Neural cell (in vitro differentiated cells): ENCODE measurements around the gene CAMK1. TPM values are rescaled to one million over a fixed set of nuclear protein-coding genes. Genes with fewer than 3 reads are reported as not detected.
A peak's percentile ranks its signal among the peaks of the same experiment; 100 is the strongest.

ENCODE experiments used
- H2AFZ ChIP-seq: fragments of 200-600, 300-800 bp; sonication (generic), shearing (Covaris generic); 2 replicates; pipeline ENCODE4 v1.6.0; 2014; ENCODE audit warnings: low read depth, mild to moderate bottlenecking, antibody characterized with exemption, low read length, moderate library complexity
- H3F3A ChIP-seq: fragments of 200-600 bp; shearing (Covaris generic); 2 replicates; pipeline ENCODE4 v1.6.1; 2016; ENCODE audit warnings: mild to moderate bottlenecking, moderate library complexity, mixed read lengths, antibody characterized with exemption, low read length; ENCODE audit not compliant: insufficient read depth, poor library complexity, severe bottlenecking
- H3K27ac ChIP-seq: fragments of 200-600, 300-800 bp; sonication (generic), shearing (Covaris generic); 2 replicates; pipeline ENCODE4 v1.5.1; 2014; ENCODE audit warnings: mild to moderate bottlenecking, low read length, moderate library complexity
- H3K27me3 ChIP-seq: fragments of 300-800, 200-600 bp; sonication (generic), shearing (Covaris generic); 2 replicates; pipeline ENCODE4 v1.6.0; 2014; ENCODE audit warnings: mild to moderate bottlenecking, low read depth, low read length, moderate library complexity; ENCODE audit not compliant: insufficient read depth
- H3K36me3 ChIP-seq: fragments of 300-800, 200-600 bp; sonication (generic), shearing (Covaris generic); 2 replicates; pipeline ENCODE4 v1.5.1; 2014; ENCODE audit warnings: mild to moderate bottlenecking, antibody characterized with exemption, low read length, moderate library complexity; ENCODE audit not compliant: insufficient read depth
- H3K4me2 ChIP-seq: fragments of 300-800, 200-600 bp; sonication (generic), shearing (Covaris generic); 2 replicates; pipeline ENCODE4 v1.6.0; 2014; ENCODE audit warnings: mild to moderate bottlenecking, low read length
- H3K4me3 ChIP-seq: fragments of 300-800, 200-600 bp; sonication (generic), shearing (Covaris generic); 2 replicates; pipeline ENCODE4 v1.5.1; 2014; ENCODE audit warnings: mild to moderate bottlenecking, low read length, moderate library complexity
- H3K79me2 ChIP-seq: fragments of 200-600 bp; shearing (Covaris generic); replicated peaks from 2 replicates; pipeline ENCODE4 v1.6.0; 2014; ENCODE audit warnings: mild to moderate bottlenecking, low read length, moderate library complexity; ENCODE audit not compliant: insufficient read depth
- H3K9ac ChIP-seq: fragments of 300-800, 200-600 bp; sonication (generic), shearing (Covaris generic); 2 replicates; pipeline ENCODE4 v1.6.1; 2016; ENCODE audit warnings: mild to moderate bottlenecking, low read length, mixed read lengths
- H3K9me2 ChIP-seq: fragments of 200-600 bp; shearing (Covaris generic); 2 replicates; pipeline ENCODE4 v1.6.1; 2016; ENCODE audit warnings: mild to moderate bottlenecking, low read length, mixed read lengths; ENCODE audit not compliant: insufficient read depth
- H3K9me3 ChIP-seq: fragments of 200-600, 300-800 bp; sonication (generic), shearing (Covaris generic); 2 replicates; pipeline ENCODE4 v1.6.1; 2016; ENCODE audit warnings: mild to moderate bottlenecking, mixed run types, low read length, moderate library complexity, mixed read lengths
- H4K20me1 ChIP-seq: fragments of 200-600 bp; shearing (Covaris generic); 2 replicates; pipeline ENCODE4 v1.6.1; 2016; ENCODE audit warnings: mild to moderate bottlenecking, mixed run types; ENCODE audit not compliant: insufficient read depth
- EP300 ChIP-seq: fragments of 450-650 bp; conservative IDR thresholded peaks from 2 replicates; pipeline ENCODE4 v1.6.1; 2014; ENCODE audit warnings: antibody characterized with exemption, mild to moderate bottlenecking, moderate library complexity; ENCODE audit not compliant: poor library complexity, severe bottlenecking
- EZH2 ChIP-seq: fragments of 200-600, 300-800 bp; shearing (Covaris generic), sonication (generic); IDR thresholded peaks from 2 replicates; pipeline ENCODE4 v1.6.1; 2014; ENCODE audit warnings: antibody characterized with exemption, low read length, borderline replicate concordance, mild to moderate bottlenecking; ENCODE audit not compliant: insufficient read depth, poor library complexity, severe bottlenecking
- MXI1 ChIP-seq: fragments of 450-650 bp; conservative IDR thresholded peaks from 2 replicates; pipeline ENCODE4 v1.6.1; 2014; ENCODE audit warnings: antibody characterized with exemption, mild to moderate bottlenecking; ENCODE audit not compliant: poor library complexity, severe bottlenecking
- POLR2AphosphoS5 ChIP-seq: IDR thresholded peaks from 2 replicates; pipeline ENCODE4 v1.6.1; 2012
- RAD21 ChIP-seq: fragments of 450-650 bp; conservative IDR thresholded peaks from 2 replicates; pipeline ENCODE4 v1.6.1; 2014; ENCODE audit warnings: antibody characterized with exemption, mild to moderate bottlenecking, moderate library complexity
- SMC3 ChIP-seq: fragments of 450-650 bp; conservative IDR thresholded peaks from 2 replicates; pipeline ENCODE4 v1.6.1; 2014; ENCODE audit warnings: antibody characterized with exemption, mild to moderate bottlenecking, moderate library complexity; ENCODE audit not compliant: poor library complexity
- TAF1 ChIP-seq: IDR thresholded peaks from 2 replicates; pipeline ENCODE4 v1.6.1; 2012; ENCODE audit warnings: low read depth
- polyA plus RNA-seq: library from polyadenylated mRNA; depleted of rRNA; stranded (reverse); fragments of >200 nt; gene quantifications from 2 replicates; pipeline ENCODE4 v1.2.3, GENCODE V29; 2014
- TF ChIP-seq, protein P1 (sequence below): fragments of 450-650 bp; IDR thresholded peaks from 2 replicates; pipeline ENCODE4 v1.5.1; 2014; ENCODE audit warnings: antibody characterized with exemption, mild to moderate bottlenecking, moderate library complexity; ENCODE audit not compliant: poor library complexity, severe bottlenecking
- TF ChIP-seq, protein P2 (sequence below): IDR thresholded peaks from 2 replicates; pipeline ENCODE4 v1.6.1; 2012; ENCODE audit warnings: borderline replicate concordance

Gene CAMK1
- polyA plus RNA-seq, 1 donor from 2014 or later = 18.7 TPM

DNA sequence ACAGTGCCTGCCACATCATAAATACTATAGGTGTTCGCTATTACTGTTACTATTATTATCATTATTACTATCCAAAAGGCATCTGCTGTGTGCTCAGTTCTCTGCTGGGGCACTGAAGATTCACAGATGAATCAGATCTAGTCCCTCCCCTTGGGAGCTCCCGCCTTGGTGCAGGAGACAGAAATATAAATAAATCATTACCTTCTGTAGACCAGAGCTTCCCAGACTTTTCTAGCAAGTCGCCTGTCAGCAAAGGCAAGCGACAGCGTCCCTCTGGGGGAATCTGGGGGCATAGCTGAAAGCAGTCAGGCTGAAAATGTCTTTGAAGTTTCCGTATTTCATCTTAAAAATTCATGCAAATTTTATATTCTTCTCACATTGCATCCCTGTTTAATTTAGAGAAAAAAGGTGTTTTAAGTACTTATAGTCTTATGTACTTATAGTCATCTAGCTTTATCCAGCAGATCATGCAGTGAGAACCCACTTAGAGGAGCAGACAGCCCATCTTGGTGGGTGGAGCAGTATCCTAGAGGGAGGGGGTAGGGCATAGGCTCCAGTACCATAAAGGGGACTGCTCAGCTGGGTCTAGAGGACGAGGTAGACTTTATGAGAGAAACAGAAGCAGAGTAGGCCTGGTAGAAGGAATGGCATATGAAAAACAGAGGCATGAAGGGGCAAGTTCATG lies 48.6 kb downstream of the CAMK1 start:
- H3K27ac ChIP-seq = peak overlapping the region; percentile 49

DNA sequence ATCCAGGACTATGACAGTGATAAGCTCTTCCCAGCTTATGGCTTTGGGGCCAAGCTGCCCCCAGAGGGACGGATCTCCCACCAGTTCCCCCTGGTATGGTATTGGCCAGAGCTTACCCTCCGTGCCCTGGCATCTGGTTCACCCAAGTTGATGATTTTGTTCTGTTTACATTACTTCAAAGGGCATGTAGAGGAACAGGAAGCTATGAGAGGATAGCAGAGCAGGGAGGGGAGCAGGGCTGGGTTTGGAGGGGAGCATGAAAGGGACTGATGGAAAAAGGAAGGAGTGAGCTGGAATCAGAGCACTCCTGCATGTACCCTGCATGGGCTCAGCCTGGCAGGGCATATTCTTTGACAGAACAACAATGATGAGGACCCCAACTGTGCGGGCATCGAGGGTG lies 51.6 kb downstream of the CAMK1 start:
- Histone ChIP-seq H3K9me2 (no peaks in the 10 kb centered on the region), H3F3A (no peaks in the 10 kb centered on the region), H3K79me2 (no peaks in the 10 kb centered on the region), H3K4me3 (no peak overlapping the region), H3K36me3 (no peaks in the 10 kb centered on the region), H3K27ac (no peak overlapping the region), H3K27me3 (no peaks in the 10 kb centered on the region), H3K9ac (no peak overlapping the region), H3K9me3 (no peaks in the 10 kb centered on the region), H3K4me2 (no peak overlapping the region), H2AFZ (no peak overlapping the region), H4K20me1 (no peaks in the 10 kb centered on the region)
- TF ChIP-seq, protein P1, sequence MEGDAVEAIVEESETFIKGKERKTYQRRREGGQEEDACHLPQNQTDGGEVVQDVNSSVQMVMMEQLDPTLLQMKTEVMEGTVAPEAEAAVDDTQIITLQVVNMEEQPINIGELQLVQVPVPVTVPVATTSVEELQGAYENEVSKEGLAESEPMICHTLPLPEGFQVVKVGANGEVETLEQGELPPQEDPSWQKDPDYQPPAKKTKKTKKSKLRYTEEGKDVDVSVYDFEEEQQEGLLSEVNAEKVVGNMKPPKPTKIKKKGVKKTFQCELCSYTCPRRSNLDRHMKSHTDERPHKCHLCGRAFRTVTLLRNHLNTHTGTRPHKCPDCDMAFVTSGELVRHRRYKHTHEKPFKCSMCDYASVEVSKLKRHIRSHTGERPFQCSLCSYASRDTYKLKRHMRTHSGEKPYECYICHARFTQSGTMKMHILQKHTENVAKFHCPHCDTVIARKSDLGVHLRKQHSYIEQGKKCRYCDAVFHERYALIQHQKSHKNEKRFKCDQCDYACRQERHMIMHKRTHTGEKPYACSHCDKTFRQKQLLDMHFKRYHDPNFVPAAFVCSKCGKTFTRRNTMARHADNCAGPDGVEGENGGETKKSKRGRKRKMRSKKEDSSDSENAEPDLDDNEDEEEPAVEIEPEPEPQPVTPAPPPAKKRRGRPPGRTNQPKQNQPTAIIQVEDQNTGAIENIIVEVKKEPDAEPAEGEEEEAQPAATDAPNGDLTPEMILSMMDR = no peak
- TF ChIP-seq MXI1 (no peak), EP300 (no peak), SMC3 (no peak)

More for the DNA sequence above, 48.6 kb downstream of the CAMK1 start:
- no peaks in the 10 kb centered on the region for H3K9me3 ChIP-seq
- peak overlapping the region; percentile 43 for H3K4me2 ChIP-seq
- no peaks in the 10 kb centered on the region for H3K79me2 ChIP-seq
- H3K27me3 ChIP-seq = no peaks in the 10 kb centered on the region
- H3K9me2 ChIP-seq = no peaks in the 10 kb centered on the region
- H3K4me3 ChIP-seq = peak overlapping the region; percentile 48
- peak overlapping the region; percentile 15 for H3K9ac ChIP-seq
- H3F3A ChIP-seq = no peaks in the 10 kb centered on the region
- TF ChIP-seq EP300 = peak; percentile 59
- peak; percentile 33 for TF ChIP-seq RAD21
- TF ChIP-seq TAF1 = no peak
- peak; percentile 23 for TF ChIP-seq POLR2AphosphoS5
- no peaks in the 10 kb centered on the region for H3K36me3 ChIP-seq
- H2AFZ ChIP-seq = no peak overlapping the region
- H4K20me1 ChIP-seq = no peaks in the 10 kb centered on the region

DNA sequence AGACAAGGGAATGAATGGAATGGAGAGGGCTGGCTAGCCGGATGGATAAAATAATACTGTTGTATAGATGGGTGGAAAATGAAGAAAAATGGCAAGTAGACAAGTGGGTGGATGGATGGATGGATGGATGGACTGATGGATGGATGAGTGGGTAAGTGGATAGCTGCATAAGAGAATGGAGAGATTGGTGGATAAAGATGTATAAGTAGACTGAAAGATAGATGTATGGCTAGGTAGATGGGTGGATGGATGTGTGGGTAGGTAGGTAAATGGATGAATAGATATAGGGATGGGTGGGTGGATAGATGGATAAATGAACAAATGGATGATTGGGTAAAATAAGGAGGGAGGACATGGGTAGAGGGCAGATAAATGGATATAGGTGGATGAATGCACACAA lies 52.2 kb downstream of the CAMK1 start:
- Histone ChIP-seq H3K27me3 (no peaks in the 10 kb centered on the region), H3K9me3 (no peaks in the 10 kb centered on the region), H3K79me2 (no peaks in the 10 kb centered on the region), H3K36me3 (no peaks in the 10 kb centered on the region), H2AFZ (no peak overlapping the region), H3F3A (no peaks in the 10 kb centered on the region), H3K4me2 (no peak overlapping the region), H4K20me1 (no peaks in the 10 kb centered on the region), H3K9ac (no peak overlapping the region), H3K27ac (no peak overlapping the region), H3K9me2 (no peaks in the 10 kb centered on the region), H3K4me3 (no peak overlapping the region)
- TF ChIP-seq RAD21 (no peak), POLR2AphosphoS5 (no peak), TAF1 (no peak), EZH2 (no peak), MXI1 (no peak), SMC3 (no peak)
- TF ChIP-seq, protein P1 = no peak
- TF ChIP-seq, protein P2, sequence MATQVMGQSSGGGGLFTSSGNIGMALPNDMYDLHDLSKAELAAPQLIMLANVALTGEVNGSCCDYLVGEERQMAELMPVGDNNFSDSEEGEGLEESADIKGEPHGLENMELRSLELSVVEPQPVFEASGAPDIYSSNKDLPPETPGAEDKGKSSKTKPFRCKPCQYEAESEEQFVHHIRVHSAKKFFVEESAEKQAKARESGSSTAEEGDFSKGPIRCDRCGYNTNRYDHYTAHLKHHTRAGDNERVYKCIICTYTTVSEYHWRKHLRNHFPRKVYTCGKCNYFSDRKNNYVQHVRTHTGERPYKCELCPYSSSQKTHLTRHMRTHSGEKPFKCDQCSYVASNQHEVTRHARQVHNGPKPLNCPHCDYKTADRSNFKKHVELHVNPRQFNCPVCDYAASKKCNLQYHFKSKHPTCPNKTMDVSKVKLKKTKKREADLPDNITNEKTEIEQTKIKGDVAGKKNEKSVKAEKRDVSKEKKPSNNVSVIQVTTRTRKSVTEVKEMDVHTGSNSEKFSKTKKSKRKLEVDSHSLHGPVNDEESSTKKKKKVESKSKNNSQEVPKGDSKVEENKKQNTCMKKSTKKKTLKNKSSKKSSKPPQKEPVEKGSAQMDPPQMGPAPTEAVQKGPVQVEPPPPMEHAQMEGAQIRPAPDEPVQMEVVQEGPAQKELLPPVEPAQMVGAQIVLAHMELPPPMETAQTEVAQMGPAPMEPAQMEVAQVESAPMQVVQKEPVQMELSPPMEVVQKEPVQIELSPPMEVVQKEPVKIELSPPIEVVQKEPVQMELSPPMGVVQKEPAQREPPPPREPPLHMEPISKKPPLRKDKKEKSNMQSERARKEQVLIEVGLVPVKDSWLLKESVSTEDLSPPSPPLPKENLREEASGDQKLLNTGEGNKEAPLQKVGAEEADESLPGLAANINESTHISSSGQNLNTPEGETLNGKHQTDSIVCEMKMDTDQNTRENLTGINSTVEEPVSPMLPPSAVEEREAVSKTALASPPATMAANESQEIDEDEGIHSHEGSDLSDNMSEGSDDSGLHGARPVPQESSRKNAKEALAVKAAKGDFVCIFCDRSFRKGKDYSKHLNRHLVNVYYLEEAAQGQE = no peak
